Retinal pigment epithelial cell (primary cell): ENCODE measurements around the gene SMIM26.
A peak's percentile ranks its signal among the peaks of the same experiment; 100 is the strongest.

ENCODE experiments used
- DNase-seq: peaks from one replicate; pipeline ENCODE4 v3.0.0-alpha.2; 2010; ENCODE audit warnings: low read depth
- H3K4me3 ChIP-seq: 2 replicates; pipeline ENCODE4 v1.5.1; 2011; ENCODE audit warnings: mild to moderate bottlenecking, low read length, control low read depth, moderate library complexity
- TF ChIP-seq, protein P1 (sequence below): conservative IDR thresholded peaks from 2 replicates; pipeline ENCODE4 v1.5.1; 2011; ENCODE audit warnings: low read depth, low read length, control low read depth, inconsistent platforms

The SMIM26 gene

DNA sequence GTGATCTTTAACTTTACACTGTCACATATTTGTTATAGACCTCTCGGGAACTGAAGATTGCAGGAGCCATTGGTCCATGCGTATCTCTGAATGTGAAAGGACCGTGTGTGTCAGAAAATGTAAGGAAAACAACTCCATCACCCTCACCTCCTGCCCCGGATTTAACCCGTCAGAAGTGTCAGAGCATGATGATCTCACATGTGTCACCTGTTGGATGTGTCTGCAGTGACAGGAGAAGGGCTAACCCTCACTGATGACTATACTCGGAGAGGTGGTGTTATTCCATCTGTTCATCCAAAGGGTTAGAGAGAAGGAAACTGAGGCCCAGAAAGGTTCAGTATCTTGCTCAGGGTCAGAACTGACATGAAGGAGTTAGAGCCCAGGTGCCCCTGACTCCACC is 34.6 kb upstream of the SMIM26 start:
- TF ChIP-seq, protein P1, sequence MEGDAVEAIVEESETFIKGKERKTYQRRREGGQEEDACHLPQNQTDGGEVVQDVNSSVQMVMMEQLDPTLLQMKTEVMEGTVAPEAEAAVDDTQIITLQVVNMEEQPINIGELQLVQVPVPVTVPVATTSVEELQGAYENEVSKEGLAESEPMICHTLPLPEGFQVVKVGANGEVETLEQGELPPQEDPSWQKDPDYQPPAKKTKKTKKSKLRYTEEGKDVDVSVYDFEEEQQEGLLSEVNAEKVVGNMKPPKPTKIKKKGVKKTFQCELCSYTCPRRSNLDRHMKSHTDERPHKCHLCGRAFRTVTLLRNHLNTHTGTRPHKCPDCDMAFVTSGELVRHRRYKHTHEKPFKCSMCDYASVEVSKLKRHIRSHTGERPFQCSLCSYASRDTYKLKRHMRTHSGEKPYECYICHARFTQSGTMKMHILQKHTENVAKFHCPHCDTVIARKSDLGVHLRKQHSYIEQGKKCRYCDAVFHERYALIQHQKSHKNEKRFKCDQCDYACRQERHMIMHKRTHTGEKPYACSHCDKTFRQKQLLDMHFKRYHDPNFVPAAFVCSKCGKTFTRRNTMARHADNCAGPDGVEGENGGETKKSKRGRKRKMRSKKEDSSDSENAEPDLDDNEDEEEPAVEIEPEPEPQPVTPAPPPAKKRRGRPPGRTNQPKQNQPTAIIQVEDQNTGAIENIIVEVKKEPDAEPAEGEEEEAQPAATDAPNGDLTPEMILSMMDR: no peak
- no peak overlapping the region for H3K4me3 ChIP-seq
- DNase-seq: no peak

- TF ChIP-seq, protein P1: no peak
- no peak overlapping the region for H3K4me3 ChIP-seq
- DNase-seq: peak; percentile 9
These were observed 33.7 kb upstream of the SMIM26 start for GRCh38 chr20:18533491-18533890.

GRCh38 chr20:18533978-18534644 is 33.1 kb upstream of the SMIM26 start:
- DNase-seq: no peak
- TF ChIP-seq, protein P1: no peak

DNA sequence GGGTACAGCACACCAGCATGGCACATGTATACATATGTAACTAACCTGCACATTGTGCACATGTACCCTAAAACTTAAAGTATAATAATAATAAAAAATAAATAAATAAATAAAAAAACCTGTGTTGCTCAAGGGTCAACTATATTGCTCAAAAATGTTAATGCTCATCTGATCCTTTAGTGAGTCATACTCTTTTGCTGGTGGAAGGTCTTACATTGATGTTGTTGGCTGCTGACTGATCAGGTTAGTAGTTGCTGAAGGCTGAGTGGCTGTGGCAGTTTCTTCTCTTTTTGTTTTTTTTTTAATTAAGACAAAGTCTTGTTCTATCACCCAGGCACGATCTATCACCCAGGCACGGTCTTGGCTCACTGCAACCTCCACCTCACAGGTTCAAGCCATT is 29.6 kb upstream of the SMIM26 start:
- H3K4me3 ChIP-seq: no peak overlapping the region
- TF ChIP-seq, protein P1: no peak
- no peak for DNase-seq

More at GRCh38 chr20:18533978-18534644, 33.1 kb upstream of the SMIM26 start:
- no peak overlapping the region for H3K4me3 ChIP-seq

DNA sequence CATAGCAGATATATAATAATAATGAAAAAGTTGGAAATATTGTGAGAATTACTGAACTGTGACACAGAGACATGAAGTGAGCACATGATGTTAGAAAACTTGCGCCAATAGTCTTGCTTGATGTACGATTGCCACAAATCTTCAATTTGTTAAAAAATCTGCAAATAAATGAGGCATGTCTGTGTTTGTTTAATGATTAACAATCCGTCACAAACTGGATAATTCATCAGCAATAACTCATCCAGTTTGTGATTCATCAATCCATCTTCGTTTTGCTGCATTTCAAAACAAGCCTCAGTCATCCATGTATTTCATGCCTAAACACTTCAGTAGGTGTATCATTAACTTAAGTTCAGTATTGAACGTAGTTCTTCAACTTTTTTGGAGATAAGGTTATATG is 25.5 kb upstream of the SMIM26 start:
- TF ChIP-seq, protein P1: no peak
- DNase-seq: no peak
- no peak overlapping the region for H3K4me3 ChIP-seq

DNA sequence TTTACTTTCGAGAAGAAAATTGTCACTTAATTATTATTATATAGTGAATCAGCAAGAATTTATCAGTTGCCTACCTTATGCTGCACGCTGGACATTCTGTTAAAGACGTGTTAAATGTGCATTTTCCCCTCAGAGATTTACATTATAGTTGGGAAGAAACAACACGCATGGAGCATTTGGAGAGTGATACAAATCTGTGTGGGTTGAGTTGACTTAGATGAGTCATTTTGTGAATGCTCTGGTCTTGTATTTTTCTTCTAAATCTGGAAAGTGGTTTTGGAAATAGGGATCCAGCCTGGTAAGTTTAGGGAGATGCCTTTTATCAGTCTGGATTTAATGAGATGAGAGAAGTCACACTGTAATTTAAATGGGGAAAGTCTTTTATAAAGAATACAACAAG is 24.0 kb upstream of the SMIM26 start:
- TF ChIP-seq, protein P1: no peak
- H3K4me3 ChIP-seq: no peak overlapping the region
- no peak for DNase-seq

- no peak for DNase-seq
- H3K4me3 ChIP-seq: no peak overlapping the region
- TF ChIP-seq, protein P1: no peak
These were observed 23.3 kb upstream of the SMIM26 start for GRCh38 chr20:18543932-18544331.
